NCI-H82 (cell line): ENCODE measurements around the gene GAREM1.
"Not testable (repeated sequence)": the region's sequence is repeated elsewhere in the genome, so short reads cannot be mapped to it uniquely, and the experiment has no call there.

Experiments
- DNase-seq: peaks from one replicate; lab custom pipeline; 2025; lab: John Stamatoyannopoulos, UW

GAREM1 gene

DNA sequence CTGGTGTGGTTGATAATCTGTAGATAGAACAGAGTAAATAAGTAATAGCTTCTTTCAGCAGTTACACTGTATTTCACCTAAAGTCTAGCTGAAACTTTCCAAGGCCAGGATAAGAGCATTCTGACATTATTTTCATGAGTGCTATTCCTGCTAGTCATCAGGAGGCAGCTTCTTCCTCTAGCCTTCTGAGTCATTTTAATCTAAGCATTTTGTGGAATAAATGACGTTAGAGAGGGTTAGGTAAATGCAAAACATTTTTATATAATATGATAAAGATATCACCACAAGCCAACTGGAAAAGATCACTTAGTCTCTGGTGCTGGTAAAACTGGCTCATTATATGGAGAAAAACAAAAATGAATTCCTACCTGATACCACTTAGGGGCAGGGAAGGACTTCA is 142.3 kb downstream of the GAREM1 start:
- DNase-seq, result no peak

DNA sequence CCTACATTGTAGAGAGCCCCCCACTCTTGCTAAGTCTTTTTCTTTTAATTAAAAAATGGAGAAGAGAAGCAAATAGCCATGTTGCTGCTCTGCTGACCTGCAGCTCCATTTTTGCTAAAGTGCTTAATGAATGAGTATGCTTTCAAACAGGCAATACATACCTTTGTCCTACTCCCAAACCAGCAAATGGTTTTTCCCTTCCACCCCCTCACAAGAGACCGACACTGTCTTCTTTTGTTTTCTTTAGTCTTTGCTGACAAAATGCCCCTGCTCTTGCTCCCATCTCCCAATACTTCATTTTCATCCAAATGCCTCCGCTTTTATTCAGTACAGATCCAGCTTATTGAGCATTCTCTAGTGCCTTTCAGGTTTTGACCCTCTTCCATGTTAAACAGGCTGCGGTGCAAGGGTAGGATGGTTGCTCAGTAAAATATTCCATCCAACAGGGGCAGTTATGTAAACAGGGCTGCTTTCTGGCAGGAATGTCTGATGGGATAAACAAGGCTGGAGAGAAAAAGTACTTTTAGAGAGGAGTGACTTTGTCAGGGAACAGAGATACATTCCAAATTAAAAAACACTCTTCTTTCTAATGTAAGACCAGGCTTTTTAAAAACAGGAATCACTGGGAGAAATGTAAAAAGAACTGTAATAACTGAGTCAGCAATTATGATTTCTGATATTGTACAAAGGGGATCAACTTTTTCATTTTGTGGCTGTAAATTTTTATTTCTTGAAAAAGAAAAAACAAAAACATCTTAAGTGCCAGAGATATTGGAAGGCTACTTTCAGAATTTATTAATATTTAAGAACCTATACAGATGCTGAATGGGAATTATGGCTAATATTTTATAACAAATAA is 144.0 kb downstream of the GAREM1 start:
- DNase-seq, result no peak

DNA sequence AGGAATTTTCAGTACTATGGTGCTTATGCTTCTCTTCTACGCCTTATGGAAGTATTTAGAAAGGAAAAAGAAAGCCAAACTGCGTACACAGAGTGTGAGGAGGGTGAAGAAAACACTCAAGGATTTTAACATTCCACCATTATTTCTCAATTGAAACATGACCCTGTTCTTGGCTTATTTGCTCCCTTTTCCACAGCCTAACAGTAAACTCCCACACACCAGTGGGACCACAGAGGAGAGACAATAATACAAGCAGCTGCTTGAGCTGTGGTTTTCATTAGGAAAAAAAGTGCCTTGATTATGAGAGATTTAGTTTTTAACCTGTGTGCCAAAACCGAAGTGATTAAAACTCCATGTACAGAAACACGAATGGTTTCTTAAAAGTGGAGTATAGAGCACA is 146.5 kb downstream of the GAREM1 start:
- no peak for DNase-seq

DNA sequence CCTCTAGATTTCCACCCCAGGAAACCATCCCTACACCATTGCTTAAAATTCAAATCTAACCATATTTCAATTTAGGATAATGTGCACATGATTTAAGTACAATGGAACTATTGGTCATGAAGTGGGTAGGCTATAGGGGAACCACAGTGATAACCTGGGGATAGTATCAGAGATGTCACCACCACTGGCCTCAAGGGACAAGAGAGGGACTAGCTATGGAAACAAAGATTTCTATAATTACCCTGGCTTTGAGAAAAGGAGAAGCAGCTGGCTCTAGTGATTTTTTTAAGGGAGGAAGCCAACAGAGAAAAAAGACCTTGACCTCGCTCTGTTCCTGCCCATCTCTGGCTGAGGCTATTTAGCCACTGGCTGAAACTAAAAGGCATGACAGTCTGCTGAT is 148.9 kb downstream of the GAREM1 start:
- no peak for DNase-seq

DNA sequence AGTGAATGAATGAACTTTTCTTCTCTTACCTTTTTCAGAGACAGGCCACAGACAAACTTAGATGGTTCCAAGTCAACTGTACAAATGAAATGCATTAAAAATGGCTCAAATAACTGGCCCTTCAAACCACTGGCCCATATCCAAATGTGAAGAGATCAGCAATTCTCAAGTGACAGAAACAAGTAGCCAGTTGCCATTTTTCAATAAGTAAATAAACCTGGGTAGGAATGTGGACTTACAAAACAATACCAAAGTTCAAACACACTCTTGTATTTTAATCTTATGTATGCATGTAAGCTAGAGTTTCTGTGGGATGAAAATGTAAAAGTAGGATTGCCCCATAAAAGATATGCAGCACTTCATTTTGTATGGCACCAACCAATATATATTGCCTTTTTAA is 151.6 kb downstream of the GAREM1 start:
- no peak for DNase-seq

DNA sequence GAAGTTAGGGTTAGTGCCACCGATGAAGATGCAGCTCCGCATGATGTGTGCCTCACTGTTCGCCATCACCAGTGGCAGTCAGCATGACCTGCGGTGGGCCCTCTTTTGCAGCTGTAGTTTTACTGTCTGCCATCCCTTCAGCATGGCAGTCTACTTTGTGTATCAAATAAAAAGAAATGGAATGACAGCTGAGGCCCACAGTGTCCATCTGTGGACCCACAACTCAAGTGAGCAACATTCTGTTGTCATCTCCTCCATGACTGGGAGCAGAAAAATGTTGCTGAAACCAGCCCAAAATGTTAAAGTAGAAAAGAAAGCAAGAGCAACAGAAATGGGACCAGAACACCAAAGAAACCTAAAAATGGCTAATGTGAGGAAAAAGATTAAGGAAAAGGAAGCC is 152.1 kb downstream of the GAREM1 start:
- no peak for DNase-seq

DNA sequence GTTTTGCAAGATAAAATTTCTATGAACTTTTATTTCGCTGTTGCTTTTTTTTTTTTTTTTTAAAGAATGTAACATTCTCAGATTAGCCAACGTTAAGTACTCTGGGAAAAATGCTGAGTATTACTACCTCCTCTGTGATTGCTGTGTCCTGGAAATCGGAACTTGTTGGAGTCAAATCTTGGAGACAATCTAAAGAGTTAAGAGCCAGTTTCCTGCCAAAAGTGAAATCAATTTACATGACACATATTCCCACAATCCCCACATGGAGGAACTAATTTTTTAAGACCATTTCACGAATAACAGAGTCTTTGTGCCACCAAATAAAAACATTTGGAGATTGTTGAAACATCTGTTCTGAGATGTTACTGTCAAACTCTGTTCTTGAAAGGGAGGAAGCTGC is 153.0 kb downstream of the GAREM1 start:
- no peak for DNase-seq

DNA sequence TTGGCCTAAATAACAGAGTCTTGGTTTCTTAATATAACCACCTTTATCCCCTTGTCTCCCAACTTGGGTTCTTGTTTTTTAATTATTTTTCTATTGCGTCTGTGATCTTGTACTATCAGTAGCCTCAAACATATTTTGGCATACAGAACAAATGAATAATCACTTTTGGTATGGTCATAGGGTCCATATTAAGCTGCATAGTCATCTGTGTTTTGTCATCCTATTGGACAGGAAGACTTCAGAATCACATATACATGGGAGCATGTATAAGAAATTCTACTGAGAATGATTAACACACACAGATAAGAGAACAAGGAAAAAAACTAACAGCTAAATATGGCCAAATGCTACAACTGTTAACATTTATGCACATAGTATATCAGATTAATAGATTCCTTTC is 154.8 kb downstream of the GAREM1 start:
- DNase-seq, result no peak

DNA sequence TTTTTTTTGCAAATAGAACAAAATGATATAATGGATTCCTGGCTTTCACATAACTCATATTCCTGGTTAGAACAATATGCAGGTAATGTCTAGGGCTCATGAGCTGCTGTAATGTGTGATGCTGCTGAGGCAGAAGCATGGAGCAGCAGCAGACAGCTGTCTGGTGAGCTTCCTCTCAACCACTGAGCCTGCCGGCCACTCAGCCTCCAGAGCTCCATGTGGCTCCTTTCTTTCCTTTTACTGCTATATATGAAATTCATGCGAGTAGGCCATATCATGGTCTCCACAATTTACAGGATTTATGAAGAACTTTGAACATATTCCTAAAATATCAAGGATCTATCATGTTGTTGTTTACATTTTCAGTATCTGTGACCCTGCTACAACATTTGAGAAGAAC is 159.9 kb downstream of the GAREM1 start:
- no peak for DNase-seq

DNA sequence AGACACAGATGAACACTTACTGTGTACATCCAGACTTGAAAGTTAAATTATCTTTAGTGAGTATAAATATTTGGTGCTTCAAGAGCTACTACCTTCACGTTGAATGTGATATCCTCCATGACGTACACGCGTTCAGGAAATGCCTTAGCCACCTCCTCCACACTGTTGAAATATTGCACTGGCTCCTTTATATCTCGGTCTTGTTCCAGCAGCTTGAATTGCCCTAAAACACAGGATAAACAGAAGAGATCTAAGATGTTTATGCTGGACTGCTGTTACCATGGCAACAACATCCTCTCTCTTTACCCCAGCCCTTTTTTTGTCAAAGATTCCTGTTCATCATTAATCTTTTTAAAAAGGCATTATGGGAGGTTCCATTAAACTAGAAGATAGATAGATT is 160.6 kb downstream of the GAREM1 start:
- no peak for DNase-seq

DNA sequence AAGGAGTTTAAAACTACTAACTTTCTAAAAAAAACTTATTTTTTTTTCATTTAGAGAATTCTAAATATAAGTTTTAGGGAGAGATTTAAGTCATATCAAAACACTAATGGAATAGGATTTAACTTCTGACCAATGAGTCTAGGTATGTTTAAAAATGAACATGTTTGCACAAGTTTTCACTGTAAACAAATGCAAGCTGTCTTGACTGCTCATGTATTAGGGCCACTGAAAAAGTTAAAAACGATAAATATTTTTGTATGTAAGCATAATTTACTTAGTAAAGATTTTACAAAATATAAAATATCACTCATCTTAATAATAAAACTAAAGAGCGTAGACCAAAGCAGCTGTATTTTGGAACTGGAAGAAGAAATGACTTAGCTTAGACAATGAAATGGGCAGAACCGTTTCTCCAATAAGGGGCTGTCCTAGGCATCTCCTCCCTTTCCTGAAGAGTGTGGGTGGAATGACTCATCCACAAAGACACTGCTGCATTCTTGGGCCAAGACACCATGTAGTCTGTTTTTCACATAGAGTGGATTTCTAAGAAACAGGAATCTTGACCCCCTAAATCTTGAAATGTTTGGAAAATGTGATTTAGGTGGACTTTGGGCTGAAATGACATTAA is 162.1 kb downstream of the GAREM1 start:
- no peak for DNase-seq

DNA sequence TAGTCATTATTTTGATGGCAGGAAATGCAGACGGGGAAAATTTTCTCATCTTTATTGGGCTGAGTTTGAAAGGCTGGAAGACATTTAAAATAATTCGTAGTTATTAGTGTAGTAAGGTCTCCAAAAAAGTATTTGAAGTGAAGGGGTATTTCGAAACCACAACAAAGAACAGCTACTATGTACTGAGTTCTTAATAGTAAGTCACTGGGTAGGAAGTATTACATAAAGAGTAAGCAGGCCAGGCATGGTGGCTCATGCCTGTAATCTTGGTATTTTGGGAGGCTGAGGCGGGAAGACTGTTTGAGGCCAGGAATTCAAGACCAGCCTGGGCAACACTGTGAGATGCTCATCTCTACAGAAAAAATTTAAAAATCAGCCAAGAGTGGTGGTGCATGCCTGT is 167.3 kb downstream of the GAREM1 start:
- DNase-seq, result no peak

DNA sequence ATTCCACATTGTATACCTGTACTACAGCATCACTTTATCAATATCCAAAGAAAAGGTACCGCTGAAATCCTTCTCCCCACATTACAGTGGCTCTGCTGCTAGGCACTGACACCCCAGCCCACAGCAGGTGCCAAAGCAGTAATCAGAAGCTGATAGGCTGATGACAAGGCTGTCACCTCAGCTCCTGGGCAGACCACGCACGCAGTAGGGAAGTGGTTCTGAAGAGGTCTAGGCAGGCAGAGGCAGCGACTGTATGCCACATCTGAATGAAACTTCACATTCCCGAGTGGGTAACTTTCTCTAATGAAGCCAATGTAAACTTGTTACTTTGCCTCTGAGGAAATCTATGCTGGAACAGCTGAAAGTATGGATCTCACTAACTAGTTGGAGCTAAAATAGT is 167.9 kb downstream of the GAREM1 start:
- no peak for DNase-seq

DNA sequence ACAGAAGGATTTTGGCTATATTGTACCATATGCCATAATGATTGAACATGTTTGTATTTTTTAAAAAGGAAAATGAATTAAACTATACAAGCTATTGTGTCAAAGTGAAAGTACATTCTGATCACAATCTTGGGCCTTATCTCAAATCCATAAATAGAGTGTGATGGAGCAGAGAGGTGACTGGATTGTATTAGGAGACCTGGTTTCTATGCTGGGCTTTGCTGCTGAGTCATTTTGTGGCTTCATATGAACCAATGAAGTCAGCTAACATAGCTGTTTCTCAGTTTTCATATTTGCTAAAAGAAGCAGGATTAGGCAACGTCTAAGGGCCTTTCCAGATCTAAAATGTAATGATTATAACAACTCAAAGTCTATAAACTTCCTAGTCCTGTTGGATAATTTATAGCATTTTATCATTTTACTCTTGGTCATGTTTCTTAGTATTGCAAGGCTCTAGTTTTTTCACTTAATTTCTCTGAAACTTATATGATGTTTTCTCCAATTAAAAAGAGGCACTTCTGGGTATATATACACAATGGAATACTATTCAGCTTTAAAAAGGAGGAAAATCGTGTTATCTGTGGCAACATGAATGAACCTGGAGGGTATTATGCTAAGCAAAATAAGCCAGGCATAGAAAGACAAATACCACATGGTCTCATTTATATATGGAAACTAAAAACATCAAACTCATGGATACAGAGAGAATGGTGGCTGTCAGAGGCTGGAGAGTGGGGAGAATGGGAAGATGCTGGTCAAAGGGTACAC is 168.5 kb downstream of the GAREM1 start:
- no peak for DNase-seq

DNA sequence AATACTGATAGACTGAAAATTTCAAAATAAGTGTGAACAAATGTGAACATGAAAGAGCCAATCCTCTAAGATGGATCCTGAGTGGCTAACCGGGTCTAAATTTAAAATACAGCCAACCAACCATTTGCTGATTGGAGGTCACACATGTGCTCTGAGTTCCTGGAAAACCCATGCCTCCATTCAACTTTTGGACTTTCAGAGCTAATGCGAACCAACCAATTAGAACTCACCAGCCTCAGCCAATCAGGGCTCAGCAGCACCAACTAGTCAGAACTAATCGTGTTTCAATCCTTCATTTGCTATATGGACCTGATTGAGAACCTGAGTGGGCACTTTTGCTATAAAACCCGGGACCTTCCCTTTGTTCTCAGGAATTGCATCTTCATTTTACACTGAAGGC is 169.3 kb downstream of the GAREM1 start:
- DNase-seq, result no peak

DNA sequence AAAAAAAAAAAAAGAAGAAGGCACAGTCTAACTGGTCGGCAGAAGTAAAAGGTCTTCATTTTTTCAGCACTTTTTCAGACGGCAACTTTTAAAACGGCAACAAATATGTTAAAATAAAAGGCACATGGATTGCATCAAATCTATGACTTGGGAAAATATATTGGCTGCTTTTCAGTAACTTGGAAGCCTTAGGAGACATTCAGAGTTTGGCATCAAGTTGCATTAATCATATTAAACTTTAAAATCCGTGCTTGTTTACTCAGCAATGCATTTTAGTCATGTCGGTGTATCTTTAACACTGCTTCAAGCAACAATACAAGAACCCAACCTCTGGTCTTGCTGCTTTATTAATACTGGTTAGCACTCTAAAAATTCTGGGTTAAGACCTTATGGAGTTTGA is 169.8 kb downstream of the GAREM1 start:
- no peak for DNase-seq

DNA sequence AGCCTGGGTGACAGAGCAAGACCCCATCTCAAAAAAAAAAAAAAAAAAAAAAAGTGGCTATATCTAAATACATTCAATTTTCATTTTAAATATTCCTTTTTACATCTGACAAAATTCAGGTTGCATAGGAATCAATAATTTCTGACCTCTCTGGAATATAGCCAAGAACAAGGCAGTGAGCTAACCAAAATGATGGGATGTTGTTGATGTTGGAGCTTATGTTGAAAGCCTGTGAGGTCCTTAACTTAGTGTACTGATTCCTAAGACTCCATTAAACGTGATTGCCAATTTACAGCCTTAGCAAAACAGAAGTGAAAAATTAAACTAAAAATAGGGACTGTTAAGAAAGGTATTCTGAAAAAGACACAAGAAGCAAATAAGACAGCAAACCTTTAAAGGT is 171.2 kb downstream of the GAREM1 start:
- no peak for DNase-seq

DNA sequence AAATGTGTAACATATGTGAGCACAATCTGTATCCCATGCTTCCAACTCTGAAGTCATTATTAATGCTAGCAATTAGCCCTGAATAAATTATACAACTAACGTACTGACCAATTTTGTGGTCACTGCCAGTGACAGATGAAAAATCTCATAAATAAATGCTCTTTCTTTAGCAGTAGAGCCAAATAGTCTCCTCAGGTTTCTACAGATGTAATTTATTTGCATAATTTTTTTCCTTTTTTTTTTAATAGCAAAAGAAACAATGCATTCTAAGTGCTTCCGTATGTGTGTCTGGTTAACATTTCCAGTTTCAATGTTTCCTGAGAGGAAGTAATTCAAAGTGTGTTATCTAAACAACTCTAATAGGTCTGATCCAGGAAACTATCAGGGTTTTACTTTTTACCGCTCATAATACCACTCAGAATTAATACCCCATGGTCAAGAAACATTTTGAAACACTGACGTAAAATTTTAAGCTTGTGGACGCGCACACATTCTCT is 172.5 kb downstream of the GAREM1 start:
- DNase-seq, result no peak

DNA sequence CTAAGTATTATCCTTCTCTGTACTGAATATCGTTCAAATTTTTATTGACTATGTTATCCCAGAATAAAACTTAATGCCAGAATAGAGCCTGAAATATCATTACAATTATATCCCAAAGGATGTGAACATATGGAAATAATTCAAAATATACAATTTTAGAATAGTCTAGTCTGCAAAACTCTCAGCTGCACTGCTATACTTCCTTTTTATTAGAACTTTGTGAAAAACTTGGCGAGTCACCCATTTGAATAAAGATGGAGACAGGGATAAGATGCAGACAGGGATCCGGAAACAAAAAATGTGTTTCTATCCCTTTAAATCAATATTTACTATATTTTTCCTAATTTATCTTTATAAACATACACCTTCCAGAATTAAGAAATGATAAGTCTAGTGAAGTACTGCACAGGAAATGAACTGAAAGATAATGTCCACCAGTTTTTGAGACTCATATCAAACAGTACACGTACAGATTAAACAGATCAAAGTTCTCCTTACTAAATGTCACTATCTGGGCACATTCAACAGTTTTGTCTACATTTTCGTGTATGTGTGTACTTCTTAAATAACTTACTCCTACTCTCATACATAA is 173.0 kb downstream of the GAREM1 start:
- DNase-seq, result no peak

DNA sequence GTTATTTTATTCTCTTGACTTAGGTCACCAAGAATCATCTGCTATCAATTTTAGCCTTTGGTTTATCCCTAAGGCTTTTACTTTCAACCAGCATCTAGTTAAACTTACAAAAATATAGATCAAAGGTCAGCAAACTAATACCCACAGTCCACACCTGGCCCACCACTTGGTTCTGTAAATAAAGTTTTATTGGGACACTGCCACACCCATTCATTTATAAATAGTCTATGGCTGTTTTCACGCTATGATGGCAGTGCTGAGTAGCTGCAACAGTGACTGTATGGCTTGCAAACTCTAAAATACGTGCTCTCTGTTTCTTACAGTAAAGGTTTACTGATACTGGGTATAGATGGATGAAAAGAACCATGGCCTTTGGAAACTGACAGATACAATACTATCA is 173.8 kb downstream of the GAREM1 start:
- no peak for DNase-seq

DNA sequence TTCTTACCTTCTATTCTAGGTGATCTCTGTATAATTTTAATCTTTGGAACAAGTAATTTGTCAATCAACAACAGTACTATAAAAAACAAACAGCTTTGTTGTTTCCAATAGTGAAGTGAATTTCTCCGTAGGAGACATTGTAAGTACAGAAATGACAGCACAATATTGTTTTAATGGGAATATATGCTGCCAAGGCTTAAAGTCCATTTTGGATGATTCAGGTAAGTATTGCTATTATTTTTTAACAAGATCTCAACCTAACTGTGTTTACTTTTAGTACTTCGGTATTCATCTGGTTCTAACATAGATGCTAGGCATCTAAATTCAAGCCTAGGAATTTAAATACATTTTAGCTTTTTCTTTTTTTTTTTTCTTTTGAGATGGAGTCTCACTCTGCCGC is 175.1 kb downstream of the GAREM1 start:
- DNase-seq, result no peak

DNA sequence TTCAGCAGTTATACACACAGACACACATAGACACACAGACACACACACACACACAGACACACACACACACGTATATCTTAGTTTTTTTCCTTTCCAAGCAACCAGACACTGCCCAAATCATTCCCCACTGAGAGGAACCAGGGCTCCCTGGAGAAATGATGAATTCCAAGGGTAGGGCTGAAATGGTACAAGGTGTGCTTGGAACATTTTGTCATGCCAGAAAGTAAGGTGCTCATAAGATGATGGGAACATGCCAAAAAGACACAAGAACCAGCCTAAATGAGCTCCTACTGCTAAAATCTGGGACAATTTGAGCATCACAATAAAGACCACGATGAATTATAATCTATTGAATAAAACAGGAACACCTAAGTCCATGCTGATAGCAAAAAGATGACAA is 177.6 kb downstream of the GAREM1 start:
- DNase-seq, result no peak

DNA sequence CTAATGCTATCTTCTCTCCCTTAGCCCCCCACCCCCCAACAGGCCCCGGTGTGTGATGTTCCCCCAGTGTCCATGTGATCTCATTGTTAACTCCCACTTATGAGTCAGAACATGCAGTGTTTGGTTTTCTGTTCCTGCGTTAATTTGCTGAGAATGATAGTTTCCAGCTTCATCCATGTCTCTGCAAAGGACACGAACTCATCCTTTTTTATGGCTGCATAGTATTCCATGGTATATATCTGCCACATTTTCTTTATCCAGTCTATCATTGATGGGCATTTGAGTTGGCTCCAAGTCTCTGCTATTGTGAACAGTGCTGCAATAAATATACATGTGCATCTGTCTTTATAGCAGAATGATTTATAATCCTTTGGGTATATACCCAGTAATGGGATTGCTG is 179.1 kb downstream of the GAREM1 start:
- DNase-seq, result not testable (repeated sequence)
